Measurements from ENCODE around the gene LZTR1.

DNA sequence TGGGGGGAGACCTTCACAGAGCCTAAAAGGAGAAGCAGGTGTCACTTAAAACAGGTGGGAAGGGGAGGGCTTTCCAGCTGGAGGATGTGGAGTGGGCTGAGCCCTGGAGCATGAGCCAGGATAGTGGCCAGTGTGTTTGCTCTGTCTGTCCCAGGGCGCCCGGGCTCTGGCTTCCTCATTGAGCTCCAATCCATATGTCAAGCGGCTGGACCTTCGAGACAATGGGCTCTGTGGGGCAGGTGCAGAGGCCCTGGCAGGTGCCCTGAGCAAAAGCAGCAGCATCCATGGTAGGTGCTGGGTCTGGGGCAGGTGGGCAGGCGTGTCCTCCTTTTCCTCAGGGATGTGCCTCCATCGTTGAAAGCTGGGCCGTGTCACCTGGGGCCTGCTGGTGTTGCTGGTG, 65.6 kb downstream of the LZTR1 start:
- TF ChIP-seq CTCF (conservative IDR thresholded peaks at IDR 0.05; ENCODE audit: low read depth, low read length) (no peak), EZH2 (IDR thresholded peaks at IDR 0.05; ENCODE audit: low read length, unreplicated experiment) (no peak)

Data from PC-3 (cell line).